Immature natural killer cell (primary cell): ENCODE measurements around the gene MS4A6E. TPM values are rescaled to one million over a fixed set of nuclear protein-coding genes. Genes with fewer than 3 reads are reported as not detected.
"Not testable (repeated sequence)": the region's sequence is repeated elsewhere in the genome, so short reads cannot be mapped to it uniquely, and the experiment has no call there.

Source experiments
- DNase-seq, 3 donors: peaks; one replicate each; pipeline ENCODE4 v3.0.0; 2022; ENCODE audit warnings: mixed read lengths in 1 of 3
- H3K27ac Mint-ChIP-seq, 6 donors: one replicate each; pipeline ENCODE4 v1.8.0; 2020; ENCODE audit warnings: mixed read lengths in 6 of 6, mild to moderate bottlenecking in 5 of 6, inconsistent platforms in 4 of 6, moderate library complexity in 3 of 6
- H3K27me3 Mint-ChIP-seq, 3 donors: one replicate each; pipeline ENCODE4 v1.8.0; 2020 to 2021; ENCODE audit warnings: low read depth in 3 of 3, mild to moderate bottlenecking in 3 of 3, mixed read lengths in 3 of 3, moderate library complexity in 3 of 3, inconsistent platforms in 1 of 3
- H3K36me3 Mint-ChIP-seq, 3 donors: one replicate each; pipeline ENCODE4 v1.8.0; 2020; ENCODE audit warnings: mixed read lengths in 3 of 3, inconsistent platforms in 2 of 3, mild to moderate bottlenecking in 2 of 3
- H3K4me1 Mint-ChIP-seq, 2 donors: one replicate each; pipeline ENCODE4 v1.8.0; 2020; ENCODE audit warnings: inconsistent platforms in 2 of 2, mild to moderate bottlenecking in 2 of 2, mixed read lengths in 2 of 2, moderate library complexity in 1 of 2
- H3K4me3 Mint-ChIP-seq, 5 donors: one replicate each; pipeline ENCODE4 v1.8.0; 2020; ENCODE audit warnings: mild to moderate bottlenecking in 5 of 5, mixed read lengths in 5 of 5, inconsistent platforms in 3 of 5, moderate library complexity in 3 of 5
- H3K9me3 Mint-ChIP-seq, 6 donors: one replicate each; pipeline ENCODE4 v1.8.0; 2020; ENCODE audit warnings: mild to moderate bottlenecking in 6 of 6, mixed read lengths in 6 of 6, inconsistent platforms in 4 of 6, moderate library complexity in 3 of 6
- polyA plus RNA-seq, 3 donors: library from polyadenylated mRNA; unstranded; fragments of 300-500 nt; fragmentation: Illumina TruSeq; gene quantifications; one replicate each; pipeline ENCODE4 v1.2.3, GENCODE V29; 2021

Gene MS4A6E, protein sequence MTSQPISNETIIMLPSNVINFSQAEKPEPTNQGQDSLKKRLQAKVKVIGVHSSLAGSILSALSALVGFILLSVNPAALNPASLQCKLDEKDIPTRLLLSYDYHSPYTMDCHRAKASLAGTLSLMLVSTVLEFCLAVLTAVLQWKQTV
- polyA plus RNA-seq = not detected

- DNase-seq = no peak
- Mint-ChIP-seq H3K9me3 (peaks cover 0 to 10% (median 3%) of the 10 kb centered on the region in 6 donors), H3K27ac (no peak within 1 kb of the TSS), H3K4me3 (no peak within 1 kb of the TSS), H3K4me1 (no peaks in the 10 kb centered on the region), H3K27me3 (peaks cover 0 to 5% (median 2%) of the 10 kb centered on the region in 3 donors), H3K36me3 (no peaks in the 10 kb centered on the region)
These were observed at the start of gene MS4A6E for GRCh38 chr11:60326955-60327354. Gene MS4A6E (plus strand): TSS chr11:60327255. CDS start chr11:60334896, 7,641 bp downstream.

- no peak for DNase-seq
- H3K9me3 Mint-ChIP-seq = no peaks in the 10 kb centered on the region
- no peaks in the 10 kb centered on the region for H3K4me1 Mint-ChIP-seq
- no peaks in the 10 kb centered on the region for H3K36me3 Mint-ChIP-seq
- peaks cover under 1 to 9% (median 4%) of the 10 kb centered on the region in 3 donors for H3K27me3 Mint-ChIP-seq
- no peak within 1 kb of the TSS for H3K27ac Mint-ChIP-seq
- H3K4me3 Mint-ChIP-seq = no peak within 1 kb of the TSS
These were observed 46.6 kb upstream of the MS4A6E start, which contains the start of gene MS4A4A for GRCh38 chr11:60280412-60280811. Gene MS4A4A (plus strand): TSS chr11:60280666. CDS start chr11:60280676, 10 bp downstream.

GRCh38 chr11:60281485-60281884, 45.6 kb upstream of the MS4A6E start:
- Mint-ChIP-seq H3K4me3 (no peak overlapping the region), H3K36me3 (no peaks in the 10 kb centered on the region), H3K27me3 (peaks cover 0 to 9% (median 2%) of the 10 kb centered on the region in 3 donors), H3K9me3 (no peaks in the 10 kb centered on the region), H3K27ac (no peak overlapping the region), H3K4me1 (no peaks in the 10 kb centered on the region)
- no peak for DNase-seq

DNA sequence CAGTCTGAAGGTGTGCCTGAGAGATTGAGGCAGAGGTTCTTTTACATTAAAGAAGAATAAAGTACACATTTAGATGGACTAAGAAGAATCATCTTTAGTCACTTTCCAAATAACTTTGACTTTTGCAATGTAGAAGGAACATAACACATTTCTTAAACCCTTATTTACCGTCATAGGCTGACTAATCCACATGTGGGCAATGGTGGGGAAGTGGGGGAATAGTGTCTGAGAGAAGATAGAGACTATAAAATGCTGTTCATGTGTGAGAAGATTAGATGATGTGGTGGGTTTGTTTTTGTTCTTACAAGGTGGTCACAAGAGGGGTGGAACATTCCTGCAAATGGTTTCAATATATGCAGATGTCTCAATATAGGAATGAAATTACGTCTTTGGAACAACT, 44.8 kb upstream of the MS4A6E start:
- H3K9me3 Mint-ChIP-seq = no peaks in the 10 kb centered on the region
- H3K27ac Mint-ChIP-seq = no peak overlapping the region
- H3K36me3 Mint-ChIP-seq = no peaks in the 10 kb centered on the region
- H3K4me3 Mint-ChIP-seq = no peak overlapping the region
- H3K4me1 Mint-ChIP-seq = no peaks in the 10 kb centered on the region
- no peak for DNase-seq
- peaks cover 0 to 9% (median 2%) of the 10 kb centered on the region in 3 donors for H3K27me3 Mint-ChIP-seq

DNA sequence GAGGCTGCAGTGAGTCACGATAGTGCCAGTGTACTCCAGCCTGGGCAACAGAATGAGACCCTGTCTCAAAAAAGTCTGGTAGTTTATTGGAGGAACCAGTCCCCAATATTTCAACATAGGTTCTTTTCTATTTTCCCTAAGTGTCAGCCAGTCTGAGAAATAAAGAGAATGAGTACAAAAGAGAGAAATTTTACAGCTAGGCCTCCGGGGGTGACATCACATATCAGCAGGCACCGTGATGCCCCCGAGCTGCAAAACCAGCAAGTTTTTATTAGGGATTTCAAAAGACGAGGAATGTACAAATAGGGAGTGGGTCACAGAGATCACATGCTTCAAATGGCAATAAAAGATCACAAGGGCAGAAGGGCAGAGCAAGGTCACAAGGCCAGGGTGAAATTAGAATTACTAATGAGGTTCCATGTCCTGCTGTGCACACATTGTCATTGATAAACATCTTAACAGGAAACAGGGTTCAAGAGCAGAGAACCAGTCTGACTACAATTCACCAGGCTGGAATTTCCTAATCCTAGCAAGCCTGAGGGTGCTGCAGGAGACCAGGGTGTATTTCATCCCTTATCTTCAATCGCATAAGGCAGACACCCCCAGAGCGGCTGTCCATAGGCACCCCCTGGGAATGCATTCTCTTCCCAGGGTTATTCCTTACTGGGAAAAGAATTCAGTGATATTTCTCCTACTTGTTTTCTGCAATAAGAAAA, 41.5 kb upstream of the MS4A6E start:
- not testable (repeated sequence) for H3K4me3 Mint-ChIP-seq, H3K36me3 Mint-ChIP-seq, H3K9me3 Mint-ChIP-seq, H3K27me3 Mint-ChIP-seq, H3K27ac Mint-ChIP-seq, DNase-seq, H3K4me1 Mint-ChIP-seq

DNA sequence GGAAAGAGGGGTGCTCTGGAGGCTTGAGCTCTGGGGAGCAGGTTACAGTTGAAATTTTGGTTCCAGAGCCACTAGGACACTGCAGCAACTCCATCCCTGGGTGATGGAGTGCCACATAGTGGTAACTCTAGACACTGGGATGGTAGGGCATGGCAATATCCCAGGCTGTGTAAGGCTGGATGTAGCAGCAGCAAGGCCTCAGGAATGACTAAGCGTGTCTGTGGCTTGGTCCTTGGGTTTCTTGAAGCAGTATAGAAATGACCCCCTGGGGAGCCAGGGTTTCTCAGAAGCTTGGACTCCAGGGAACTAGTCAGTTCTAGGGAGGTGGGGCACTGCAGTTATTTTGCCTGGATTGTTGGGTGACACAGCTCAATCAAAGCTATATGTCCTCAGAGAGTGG, 38.5 kb upstream of the MS4A6E start:
- no peak overlapping the region for H3K27ac Mint-ChIP-seq
- H3K27me3 Mint-ChIP-seq = peaks cover 0 to 2% (median 0%) of the 10 kb centered on the region in 3 donors
- H3K4me1 Mint-ChIP-seq = no peaks in the 10 kb centered on the region
- H3K36me3 Mint-ChIP-seq = no peaks in the 10 kb centered on the region
- peaks cover 0 to 2% (median 0%) of the 10 kb centered on the region in 6 donors for H3K9me3 Mint-ChIP-seq
- H3K4me3 Mint-ChIP-seq = no peak overlapping the region
- no peak for DNase-seq

DNA sequence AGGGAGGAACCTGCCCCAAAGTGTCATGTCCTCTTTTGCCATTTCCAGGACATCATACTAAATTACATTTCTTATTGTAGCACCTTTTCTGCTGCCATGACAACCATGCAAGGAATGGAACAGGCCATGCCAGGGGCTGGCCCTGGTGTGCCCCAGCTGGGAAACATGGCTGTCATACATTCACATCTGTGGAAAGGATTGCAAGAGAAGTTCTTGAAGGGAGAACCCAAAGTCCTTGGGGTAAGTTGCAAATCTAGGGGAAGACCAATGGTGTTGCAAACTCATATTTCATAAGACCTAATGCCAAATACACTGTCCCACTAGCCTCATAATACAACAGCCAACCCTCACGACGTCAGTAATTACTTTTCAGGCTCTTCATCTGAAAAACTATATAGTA, 34.9 kb upstream of the MS4A6E start:
- Mint-ChIP-seq H3K4me1 (no peaks in the 10 kb centered on the region), H3K27me3 (peaks cover 0 to 2% (median 0%) of the 10 kb centered on the region in 3 donors), H3K4me3 (no peak overlapping the region), H3K9me3 (peaks cover 0 to 2% (median 0%) of the 10 kb centered on the region in 6 donors), H3K36me3 (no peaks in the 10 kb centered on the region), H3K27ac (no peak overlapping the region)
- no peak for DNase-seq

DNA sequence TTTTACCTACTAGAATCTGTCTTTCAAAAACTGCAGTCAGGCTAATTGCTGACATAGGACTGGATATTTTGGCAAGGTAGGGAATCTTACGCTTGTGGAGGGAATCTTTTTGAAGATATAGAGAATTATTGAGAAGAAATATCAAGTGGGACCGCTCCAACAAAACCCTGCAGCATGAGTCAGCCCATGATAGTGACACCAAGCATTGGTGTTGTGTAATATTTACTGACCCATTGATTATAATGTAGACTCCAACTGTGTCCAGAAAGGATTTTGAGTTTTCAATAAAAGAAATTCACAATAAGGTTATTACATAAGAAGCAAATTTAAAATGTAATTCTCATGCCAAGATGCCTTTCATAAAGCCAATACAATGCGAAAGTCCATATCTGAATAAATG, 25.9 kb upstream of the MS4A6E start:
- DNase-seq = no peak
- Mint-ChIP-seq H3K4me1 (no peaks in the 10 kb centered on the region), H3K27ac (no peak overlapping the region), H3K9me3 (no peaks in the 10 kb centered on the region), H3K27me3 (peaks cover 2 to 4% (median 3%) of the 10 kb centered on the region in 3 donors), H3K36me3 (no peaks in the 10 kb centered on the region), H3K4me3 (no peak overlapping the region)

GRCh38 chr11:60301884-60302283, 25.2 kb upstream of the MS4A6E start:
- DNase-seq, H3K9me3 Mint-ChIP-seq, H3K4me3 Mint-ChIP-seq, H3K4me1 Mint-ChIP-seq, H3K27me3 Mint-ChIP-seq, H3K36me3 Mint-ChIP-seq, H3K27ac Mint-ChIP-seq: not testable (repeated sequence)

- no peak for DNase-seq
- no peaks in the 10 kb centered on the region for H3K9me3 Mint-ChIP-seq
- no peak overlapping the region for H3K4me3 Mint-ChIP-seq
- peaks cover 2 to 4% (median 4%) of the 10 kb centered on the region in 3 donors for H3K27me3 Mint-ChIP-seq
- H3K36me3 Mint-ChIP-seq = no peaks in the 10 kb centered on the region
- no peak overlapping the region for H3K27ac Mint-ChIP-seq
- no peaks in the 10 kb centered on the region for H3K4me1 Mint-ChIP-seq
These were observed 23.4 kb upstream of the MS4A6E start for GRCh38 chr11:60303661-60304060.

- Mint-ChIP-seq H3K4me1 (no peaks in the 10 kb centered on the region), H3K27me3 (peaks cover 1 to 4% (median 2%) of the 10 kb centered on the region in 3 donors), H3K27ac (no peak overlapping the region), H3K4me3 (no peak overlapping the region), H3K9me3 (no peaks in the 10 kb centered on the region), H3K36me3 (no peaks in the 10 kb centered on the region)
- no peak for DNase-seq
These were observed 21.0 kb upstream of the MS4A6E start for GRCh38 chr11:60305906-60306619.

GRCh38 chr11:60307507-60308195, 19.4 kb upstream of the MS4A6E start:
- H3K27me3 Mint-ChIP-seq = peaks cover 0 to 4% (median 2%) of the 10 kb centered on the region in 3 donors
- no peak overlapping the region for H3K4me3 Mint-ChIP-seq
- no peaks in the 10 kb centered on the region for H3K4me1 Mint-ChIP-seq
- no peaks in the 10 kb centered on the region for H3K36me3 Mint-ChIP-seq
- H3K27ac Mint-ChIP-seq = no peak overlapping the region
- no peak for DNase-seq
- no peaks in the 10 kb centered on the region for H3K9me3 Mint-ChIP-seq

- Mint-ChIP-seq H3K27ac (no peak overlapping the region), H3K9me3 (no peaks in the 10 kb centered on the region), H3K27me3 (peaks cover 2 to 4% (median 4%) of the 10 kb centered on the region in 3 donors), H3K4me1 (no peaks in the 10 kb centered on the region), H3K36me3 (no peaks in the 10 kb centered on the region), H3K4me3 (no peak overlapping the region)
- DNase-seq = no peak
These were observed 16.6 kb upstream of the MS4A6E start for GRCh38 chr11:60310407-60310998.
